ENCODE measurements around the gene ADGRL3.

The ADGRL3 gene

GRCh38 chr4:61770456-61770855 is 570.3 kb downstream of the ADGRL3 start:
- no peak overlapping the region for H3K4me3 ChIP-seq (ENCODE audit: low read depth, low read length)
- in situ Hi-C loops (cut with HindIII; ENCODE audit: low sequenced_read_pairs): no loop called here
- TF ChIP-seq CTCF (IDR thresholded peaks at IDR 0.05; ENCODE audit: low read depth, low read length, missing control alignments): no peak
- no peak for DNase-seq (ENCODE audit: low read depth)

GRCh38 chr4:61771056-61771455 is 570.9 kb downstream of the ADGRL3 start:
- no peak for DNase-seq (ENCODE audit: low read depth)
- no peak overlapping the region for H3K4me3 ChIP-seq (ENCODE audit: low read depth, low read length)
- in situ Hi-C loops (cut with HindIII; ENCODE audit: low sequenced_read_pairs): no loop called here
- no peak for TF ChIP-seq CTCF (IDR thresholded peaks at IDR 0.05; ENCODE audit: low read depth, low read length, missing control alignments)

GRCh38 chr4:61772126-61772525 is 572.0 kb downstream of the ADGRL3 start:
- no peak overlapping the region for H3K4me3 ChIP-seq (ENCODE audit: low read depth, low read length)
- no peak for TF ChIP-seq CTCF (IDR thresholded peaks at IDR 0.05; ENCODE audit: low read depth, low read length, missing control alignments)
- DNase-seq (ENCODE audit: low read depth): peak; percentile 2
- in situ Hi-C loops (cut with HindIII; ENCODE audit: low sequenced_read_pairs): no loop called here

- DNase-seq (ENCODE audit: low read depth): no peak
- no peak for TF ChIP-seq CTCF (IDR thresholded peaks at IDR 0.05; ENCODE audit: low read depth, low read length, missing control alignments)
- no peak overlapping the region for H3K4me3 ChIP-seq (ENCODE audit: low read depth, low read length)
- in situ Hi-C loops (cut with HindIII; ENCODE audit: low sequenced_read_pairs): no loop called here
Observed at GRCh38 chr4:61773655-61774245, 573.6 kb downstream of the ADGRL3 start.

GRCh38 chr4:61782133-61782532 is 582.0 kb downstream of the ADGRL3 start:
- H3K4me3 ChIP-seq (ENCODE audit: low read depth, low read length): no peak overlapping the region
- DNase-seq (ENCODE audit: low read depth): no peak
- in situ Hi-C loops (cut with HindIII; ENCODE audit: low sequenced_read_pairs): loop anchor here (5.0 kb wide), 1 partner anchor 95 kb away; no protein-coding TSS in a partner anchor
- no peak for TF ChIP-seq CTCF (IDR thresholded peaks at IDR 0.05; ENCODE audit: low read depth, low read length, missing control alignments)

- in situ Hi-C loops (cut with HindIII; ENCODE audit: low sequenced_read_pairs): loop anchor here (5.0 kb wide), 1 partner anchor 96 kb away; no protein-coding TSS in a partner anchor
- no peak for DNase-seq (ENCODE audit: low read depth)
- TF ChIP-seq CTCF (IDR thresholded peaks at IDR 0.05; ENCODE audit: low read depth, low read length, missing control alignments): no peak
- H3K4me3 ChIP-seq (ENCODE audit: low read depth, low read length): no peak overlapping the region
Observed at GRCh38 chr4:61783050-61783449, 582.9 kb downstream of the ADGRL3 start.
